ENCODE results near the gene CEACAM19. TPM values are rescaled to one million over a fixed set of nuclear protein-coding genes. Genes with fewer than 3 reads are reported as not detected.

Gene CEACAM19
- total and polyA plus RNA-seq, 10 donors = 1.0 to 6.8 (median 3.7) TPM

DNA sequence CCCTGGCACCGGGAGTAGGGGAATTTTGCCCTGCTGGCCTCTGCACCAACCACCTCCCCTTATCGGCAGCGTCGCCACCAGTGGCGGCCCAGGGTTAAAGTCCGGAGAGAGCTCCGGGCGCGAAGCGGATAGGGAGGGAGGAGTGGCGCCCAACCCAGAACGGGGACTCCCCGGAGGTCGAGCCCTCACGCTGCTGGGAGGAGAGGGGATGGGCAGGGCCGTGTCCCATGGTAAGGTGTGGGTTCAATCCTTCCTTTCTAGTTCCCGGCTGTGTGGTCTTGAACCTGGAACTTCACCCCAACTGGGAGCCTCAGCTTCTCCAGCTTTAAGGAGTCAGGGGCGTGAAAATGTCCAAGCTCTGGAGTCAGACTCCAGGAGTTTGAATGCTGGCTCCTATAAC is 54.0 kb downstream of the CEACAM19 start:
- H3K4me3 ChIP-seq = peak overlapping the region in 1 of 8 donors; percentile 13
- H3K4me1 ChIP-seq = peaks cover 34 to 91% (median 64%) of the 10 kb centered on the region in 6 donors
- intact Hi-C loops (cut with DNase I; ENCODE audit: low total_unique reads) = loop anchor here (2.0 kb wide), 1 partner anchor 46 kb away; no protein-coding TSS in a partner anchor
- WGBS, 5 donors = 19 to 57% (median 31%) methylated on average over 8 to 18 of the region's 18 CpGs
- TF ChIP-seq POLR2A (IDR thresholded peaks at IDR 0.05) = no peak
- peak in 2 of 3 donors; percentile 50 to 61 for TF ChIP-seq POLR2AphosphoS5 (IDR thresholded peaks at IDR 0.05)
- no peak for TF ChIP-seq CTCF (IDR thresholded peaks at IDR 0.05 in 8 of 11, conservative IDR thresholded peaks at IDR 0.05 in 3 of 11)
- peak; percentile 81 for DNase-seq
- H3K36me3 ChIP-seq = no peaks in the 10 kb centered on the region
- H3K27ac ChIP-seq = peak overlapping the region in 6 of 8 donors; percentile 15 to 77 (median 60)
- H3K27me3 ChIP-seq (replicated peaks in 1 of 7) = no peaks in the 10 kb centered on the region
- no peaks in the 10 kb centered on the region for H3K9me3 ChIP-seq

- no peaks in the 10 kb centered on the region for H3K27me3 ChIP-seq (replicated peaks in 1 of 7)
- no peaks in the 10 kb centered on the region for H3K9me3 ChIP-seq
- WGBS, 5 donors = 64 to 86% (median 82%) methylated on average over 5 of the region's 5 CpGs
- no peak for TF ChIP-seq POLR2AphosphoS5 (IDR thresholded peaks at IDR 0.05)
- TF ChIP-seq POLR2A (IDR thresholded peaks at IDR 0.05) = no peak
- TF ChIP-seq CTCF (IDR thresholded peaks at IDR 0.05 in 8 of 11, conservative IDR thresholded peaks at IDR 0.05 in 3 of 11) = no peak
- DNase-seq = no peak
- H3K4me1 ChIP-seq = peaks cover 34 to 86% (median 62%) of the 10 kb centered on the region in 6 donors
- peak overlapping the region in 1 of 8 donors; percentile 13 for H3K4me3 ChIP-seq
- H3K36me3 ChIP-seq = no peaks in the 10 kb centered on the region
- intact Hi-C loops (cut with DNase I; ENCODE audit: low total_unique reads) = loop anchor here (2.0 kb wide), 1 partner anchor 45 kb away; no protein-coding TSS in a partner anchor
- peak overlapping the region in 6 of 8 donors; percentile 15 to 77 (median 60) for H3K27ac ChIP-seq
Measured at GRCh38 chr19:44725684-44726083, 54.4 kb downstream of the CEACAM19 start.

- peak overlapping the region in 3 of 8 donors; percentile 17 to 67 (median 60) for H3K27ac ChIP-seq
- WGBS, 5 donors = 82 to 92% (median 92%) methylated on average over 12 of the region's 12 CpGs
- no peak for DNase-seq
Measured at GRCh38 chr19:44726465-44726864, 55.2 kb downstream of the CEACAM19 start.

More at GRCh38 chr19:44726465-44726864, 55.2 kb downstream of the CEACAM19 start:
- H3K36me3 ChIP-seq = no peaks in the 10 kb centered on the region
- intact Hi-C loops (cut with DNase I; ENCODE audit: low total_unique reads) = no loop called here
- no peak overlapping the region for H3K4me3 ChIP-seq
- no peaks in the 10 kb centered on the region for H3K27me3 ChIP-seq (replicated peaks in 1 of 7)
- peaks cover 34 to 78% (median 57%) of the 10 kb centered on the region in 6 donors for H3K4me1 ChIP-seq
- no peaks in the 10 kb centered on the region for H3K9me3 ChIP-seq
- TF ChIP-seq POLR2A (IDR thresholded peaks at IDR 0.05) (no peak), POLR2AphosphoS5 (IDR thresholded peaks at IDR 0.05) (no peak), CTCF (IDR thresholded peaks at IDR 0.05 in 8 of 11, conservative IDR thresholded peaks at IDR 0.05 in 3 of 11) (no peak)

Data from spleen (tissue), 11 donors.